AG04449 (cell line): ENCODE results near the gene PARD3B.

Source experiments
- CTCF ChIA-PET: fragments of 350-600 bp; formaldehyde crosslinking; extraction: SDS; loops from one replicate; lab custom pipeline; 2021; ENCODE audit warnings: antibody characterized with exemption; lab: Yijun Ruan, JAX
- POLR2A ChIA-PET: fragments of 400-600, 350-600 bp; formaldehyde crosslinking; extraction: SDS; loops from one replicate; lab custom pipeline; 2020; ENCODE audit warnings: antibody characterized with exemption, inconsistent platforms; lab: Yijun Ruan, JAX
- DNase-seq: peaks from one replicate; pipeline ENCODE4 v3.0.0-alpha.2; 2010; ENCODE audit warnings: low read depth, low spot score
- H3K4me3 ChIP-seq: 2 replicates; pipeline ENCODE4 v1.5.1; 2011; ENCODE audit warnings: low read depth, mild to moderate bottlenecking, control low read depth, low read length
- CTCF ChIP-seq: IDR thresholded peaks from one replicate; pipeline ENCODE4 v1.5.1; 2011; ENCODE audit warnings: mild to moderate bottlenecking, moderate library complexity, low read length, control low read depth, inconsistent platforms; ENCODE audit not compliant: insufficient read depth; ENCODE audit errors: missing control alignments

The PARD3B gene

GRCh38 chr2:205079173-205079572 lies 533.9 kb downstream of the PARD3B start:
- H3K4me3 ChIP-seq, result no peak overlapping the region
- CTCF ChIA-PET, result no interaction called here
- POLR2A ChIA-PET, result no interaction called here
- no peak for TF ChIP-seq CTCF
- no peak for DNase-seq

- TF ChIP-seq CTCF, result no peak
Measured at GRCh38 chr2:205086662-205087061, 541.4 kb downstream of the PARD3B start.

GRCh38 chr2:205087862-205088261 lies 542.6 kb downstream of the PARD3B start:
- no peak overlapping the region for H3K4me3 ChIP-seq
- DNase-seq, result no peak
- TF ChIP-seq CTCF, result no peak
- ChIA-PET POLR2A (no interaction called here), CTCF (no interaction called here)

More at GRCh38 chr2:205086662-205087061, 541.4 kb downstream of the PARD3B start:
- CTCF ChIA-PET, result no interaction called here
- no peak overlapping the region for H3K4me3 ChIP-seq
- POLR2A ChIA-PET, result no interaction called here
- no peak for DNase-seq

- no peak for TF ChIP-seq CTCF
- no peak overlapping the region for H3K4me3 ChIP-seq
- ChIA-PET POLR2A (no interaction called here), CTCF (no interaction called here)
- no peak for DNase-seq
Measured at GRCh38 chr2:205089958-205090357, 544.7 kb downstream of the PARD3B start.

- no peak for DNase-seq
- TF ChIP-seq CTCF, result no peak
- POLR2A ChIA-PET, result no interaction called here
- CTCF ChIA-PET, result no interaction called here
- H3K4me3 ChIP-seq, result no peak overlapping the region
Measured at GRCh38 chr2:205091411-205091810, 546.1 kb downstream of the PARD3B start.

- no peak for TF ChIP-seq CTCF
- ChIA-PET CTCF (no interaction called here), POLR2A (no interaction called here)
- H3K4me3 ChIP-seq, result no peak overlapping the region
- no peak for DNase-seq
Measured at GRCh38 chr2:205094031-205094430, 548.8 kb downstream of the PARD3B start.
